HG03520 (cell line): Measurements from ENCODE around the gene RRP8.
A peak's percentile ranks its signal among the peaks of the same experiment; 100 is the strongest.

ENCODE experiments used
- ATAC-seq: cut with Tn5 transposase; IDR thresholded peaks from one replicate; pipeline ENCODE4 v1.9.1; 2021; ENCODE audit warnings: mild to moderate bottlenecking, moderate library complexity; ENCODE audit not compliant: unreplicated experiment

The RRP8 gene

DNA sequence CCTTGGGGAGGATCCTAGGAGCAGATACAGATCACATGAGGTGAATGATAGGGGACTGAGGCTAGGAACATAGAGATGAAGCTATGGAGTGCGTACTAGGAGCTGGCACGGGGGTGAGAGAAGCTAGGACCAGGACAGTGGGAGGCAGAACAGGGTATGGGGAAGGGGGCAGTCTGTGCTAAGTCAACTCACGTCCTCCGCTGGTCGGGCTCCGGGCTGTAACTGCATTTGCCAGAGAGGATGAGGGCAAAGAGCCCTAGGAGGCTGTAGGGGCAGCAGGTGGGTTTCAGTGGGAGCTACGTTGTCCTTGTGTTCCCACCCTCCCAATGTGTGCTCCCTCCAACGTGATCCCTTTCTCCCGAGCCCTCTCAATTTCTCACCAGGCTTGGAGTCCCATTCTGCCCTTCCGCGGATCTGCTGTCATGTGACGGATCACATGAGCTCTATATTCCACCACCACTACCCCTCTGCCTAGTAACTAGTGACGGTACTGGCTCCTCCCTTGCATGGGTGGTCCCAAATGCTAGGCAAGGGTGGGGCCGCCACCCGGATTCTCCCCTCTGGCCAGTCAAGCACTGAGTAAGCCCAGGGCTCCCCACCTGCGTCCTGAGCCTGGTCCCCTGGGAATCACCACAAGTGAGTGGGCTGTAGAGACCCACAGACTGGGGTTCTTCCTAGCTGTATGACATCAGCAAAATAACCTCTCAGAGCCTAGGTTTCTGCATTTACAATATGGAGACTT lies 15.8 kb upstream of the RRP8 start, which contains the start of gene TPP1:
TSS of gene TPP1 (minus strand) at position 419 of the 742 bp plus-strand sequence. CDS start at position 397, 22 bp downstream.
- peak; percentile 99 for ATAC-seq

DNA sequence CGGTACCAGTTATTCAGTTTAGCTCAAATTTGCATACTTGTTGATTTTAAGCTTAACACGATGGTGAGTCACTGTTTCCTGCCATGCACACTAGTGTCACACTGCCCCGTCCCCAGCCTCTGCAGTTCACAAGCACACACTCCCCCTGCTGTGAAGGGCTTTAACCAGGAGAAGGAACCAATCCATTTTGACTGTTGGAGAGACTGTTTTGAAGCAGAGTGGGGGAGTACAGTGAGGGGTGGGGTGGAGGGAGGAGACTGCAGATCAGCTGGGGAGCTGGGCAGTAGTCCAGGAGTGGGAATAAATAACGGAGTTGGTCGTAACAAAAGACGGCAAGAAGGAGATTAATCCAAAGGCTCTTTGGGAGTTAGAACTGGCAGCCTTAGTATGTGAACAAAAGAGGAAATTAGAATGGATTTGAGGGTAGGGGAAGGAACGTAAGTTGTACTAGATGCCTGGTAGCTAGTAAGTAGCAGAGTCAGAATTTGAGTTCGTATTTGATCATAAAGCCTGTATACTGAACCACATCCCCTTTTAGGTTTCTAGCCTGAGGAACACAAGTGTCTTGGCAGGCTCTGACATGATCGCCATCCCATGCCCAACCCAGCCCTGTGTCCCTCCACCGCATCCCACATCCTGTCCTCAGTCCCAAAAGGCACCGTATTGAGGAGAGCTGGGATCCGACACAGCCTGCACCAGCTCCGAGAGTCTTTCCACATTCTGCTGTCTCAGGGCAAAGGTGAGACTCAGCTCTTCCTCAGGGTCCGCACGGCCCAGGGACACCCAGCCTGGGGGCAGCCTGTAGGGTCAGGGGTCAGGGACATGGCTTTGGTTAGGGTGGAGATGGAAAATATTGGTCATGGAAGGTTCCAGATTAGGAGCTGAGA lies 14.9 kb upstream of the RRP8 start:
- ATAC-seq = no peak

GRCh38 chr11:6617315-6617781 lies 13.9 kb upstream of the RRP8 start:
- ATAC-seq = no peak

- ATAC-seq = no peak
Observed at GRCh38 chr11:6616596-6617250, 13.3 kb upstream of the RRP8 start.

GRCh38 chr11:6615882-6616585 lies 12.6 kb upstream of the RRP8 start:
- no peak for ATAC-seq

GRCh38 chr11:6615046-6615445 lies 11.6 kb upstream of the RRP8 start:
- no peak for ATAC-seq

- no peak for ATAC-seq
Observed at GRCh38 chr11:6614446-6614845, 11.0 kb upstream of the RRP8 start.

GRCh38 chr11:6613496-6613895 lies 10.1 kb upstream of the RRP8 start:
- ATAC-seq = no peak

DNA sequence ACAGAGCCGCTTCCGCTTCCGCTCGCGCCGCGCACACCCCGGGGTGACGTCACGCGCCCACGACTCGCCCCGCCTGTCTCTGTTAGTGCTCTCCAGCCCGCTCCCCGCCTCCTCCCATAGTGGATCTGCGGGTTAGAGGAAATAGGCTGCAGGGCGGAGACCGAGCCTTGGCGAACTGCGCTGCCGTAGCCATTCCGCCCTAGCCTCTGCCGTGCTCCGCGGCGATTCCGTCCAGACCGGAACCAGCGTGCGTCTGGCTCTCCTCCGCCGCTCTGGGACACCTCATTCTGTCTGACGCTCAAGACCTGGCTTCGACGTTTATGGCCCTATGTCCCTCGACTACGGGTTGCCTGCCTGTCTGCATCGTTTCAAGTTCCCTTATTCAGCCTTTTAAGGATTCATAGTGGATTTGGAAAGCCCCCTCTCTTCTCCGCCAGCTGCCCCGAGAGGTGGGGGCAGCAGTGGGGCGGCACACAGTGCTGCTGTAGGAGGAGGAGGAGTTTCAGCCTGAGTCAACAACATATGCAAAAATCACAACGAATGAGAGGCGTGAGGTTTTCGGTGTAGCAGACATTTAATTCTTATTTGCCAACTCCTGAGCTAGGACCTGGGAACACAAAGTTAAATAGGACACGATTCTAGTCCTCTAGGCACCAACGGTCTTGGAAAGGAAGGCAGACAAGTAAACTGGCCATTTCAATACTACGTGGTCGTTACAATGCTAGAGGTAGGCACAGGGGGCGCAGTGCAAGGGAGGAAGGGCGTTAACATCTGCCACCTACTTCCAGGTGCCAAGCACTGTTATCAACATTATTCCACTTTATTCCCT lies 9.0 kb upstream of the RRP8 start, which contains the start of gene TAF10:
TSS of gene TAF10 (minus strand) at position 4 of the 829 bp plus-strand sequence. CDS start 27 bp downstream, outside the sequence.
- ATAC-seq = peak; percentile 91

DNA sequence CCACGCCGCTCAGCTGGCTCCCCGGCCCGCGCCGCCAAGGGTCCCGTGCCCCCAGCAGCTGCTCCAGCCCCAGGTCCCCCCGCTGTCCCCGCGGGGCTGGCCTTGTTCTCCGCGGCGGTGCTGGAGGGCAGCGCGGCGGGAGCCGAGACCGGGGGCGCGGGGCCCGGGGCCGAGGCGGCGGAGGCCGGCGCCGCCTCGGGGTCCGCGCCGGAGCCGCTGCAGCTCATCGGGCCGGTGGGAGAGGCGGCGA lies 8.5 kb upstream of the RRP8 start:
- ATAC-seq = peak; percentile 9

DNA sequence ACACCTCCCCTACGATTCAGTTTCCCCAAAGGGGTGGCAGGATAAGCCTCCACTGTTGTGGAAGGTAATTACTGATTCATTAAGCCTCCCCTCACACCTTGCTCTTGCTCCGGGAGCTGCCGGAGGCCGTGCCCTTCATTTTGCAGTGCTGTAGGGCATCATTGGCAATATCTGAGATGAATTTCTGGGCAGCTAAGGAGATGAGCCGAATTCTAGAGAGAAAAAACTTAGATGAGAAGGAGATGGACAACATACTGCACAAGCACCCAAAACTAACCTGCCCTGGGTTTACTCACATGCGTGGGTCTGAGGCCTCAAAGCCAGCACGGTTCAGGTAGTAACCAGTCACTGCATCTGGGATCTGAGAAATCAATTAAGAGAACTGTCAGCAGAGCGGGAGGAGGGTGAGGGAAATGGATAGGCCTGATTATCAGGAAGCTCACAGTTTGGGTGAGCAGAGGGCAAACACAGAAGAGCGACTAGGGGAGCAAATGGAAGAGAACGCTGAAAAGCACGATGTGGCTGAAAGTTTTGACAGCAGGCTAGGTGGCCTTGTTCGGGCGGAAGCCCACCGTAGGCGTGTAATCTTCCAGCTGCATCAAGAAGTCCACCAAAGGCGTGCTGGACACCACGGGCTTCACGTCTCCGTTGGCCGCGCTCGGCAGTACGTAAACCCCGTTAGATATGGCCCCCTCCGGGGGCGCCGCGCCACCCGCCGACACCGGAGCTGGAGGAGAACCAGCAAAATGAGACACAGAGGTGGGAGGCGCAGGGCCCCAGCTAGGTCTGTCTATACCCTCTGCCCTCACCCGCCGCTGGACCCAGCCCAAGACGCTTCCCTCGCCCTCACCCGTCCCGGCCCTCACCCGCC lies 7.9 kb upstream of the RRP8 start:
- peak; percentile 1 for ATAC-seq

GRCh38 chr11:6610591-6610990 lies 7.2 kb upstream of the RRP8 start:
- no peak for ATAC-seq

GRCh38 chr11:6609502-6610015 lies 6.1 kb upstream of the RRP8 start:
- ATAC-seq = no peak

- no peak for ATAC-seq
Observed at GRCh38 chr11:6608726-6609501, 5.5 kb upstream of the RRP8 start.

- no peak for ATAC-seq
Observed at GRCh38 chr11:6608011-6608410, 4.6 kb upstream of the RRP8 start.

DNA sequence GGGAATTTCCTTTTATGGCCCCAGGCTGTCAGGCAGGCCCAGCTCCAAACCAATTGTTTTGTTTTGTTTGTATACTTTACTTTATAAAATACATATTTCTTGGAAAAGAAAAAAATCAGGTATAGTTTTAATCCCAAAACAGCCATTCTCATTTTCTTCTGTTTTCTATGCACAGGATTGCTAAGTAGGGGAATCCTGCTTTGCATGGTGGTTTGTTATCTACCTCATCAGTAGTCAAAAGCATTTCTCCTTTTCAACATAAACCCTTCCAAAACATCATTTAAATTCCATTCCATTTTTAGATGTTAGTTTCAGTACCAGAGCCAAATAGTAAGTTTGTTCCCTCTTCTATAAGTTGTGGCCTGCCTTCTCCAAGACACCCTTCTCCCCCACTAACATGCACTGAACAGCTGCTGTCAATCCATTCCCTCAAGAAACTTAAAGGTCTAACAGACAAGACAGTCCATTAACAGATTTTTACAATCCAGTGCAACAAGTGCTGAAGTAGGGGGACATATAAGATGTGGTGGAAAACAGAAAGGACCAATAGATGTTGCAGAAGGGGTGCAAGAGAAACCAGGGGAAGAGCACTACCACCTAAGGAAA lies 3.9 kb upstream of the RRP8 start:
- ATAC-seq = no peak

- ATAC-seq = peak; percentile 33
Observed at GRCh38 chr11:6606471-6607189, 3.2 kb upstream of the RRP8 start.
